Measurements from ENCODE around the gene DMXL1.

DNA sequence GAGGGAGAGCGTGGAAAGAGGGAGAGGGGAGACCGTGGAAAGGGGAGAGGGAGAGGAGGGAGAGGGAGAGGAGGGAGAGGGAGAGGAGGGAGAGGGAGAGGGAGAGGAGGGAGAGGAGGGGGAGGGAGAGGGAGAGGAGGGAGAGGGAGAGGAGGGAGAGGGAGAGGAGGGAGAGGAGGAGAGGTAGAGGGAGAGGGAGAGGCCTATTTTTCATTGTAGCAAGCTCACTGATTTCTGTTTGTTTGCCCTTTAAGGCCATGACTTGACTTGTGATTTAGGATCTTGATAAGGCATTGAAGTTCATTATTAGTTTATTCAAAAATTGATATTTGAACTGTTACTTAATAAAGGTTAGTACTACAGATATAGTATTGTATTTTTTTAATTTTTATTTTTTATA lies 52.4 kb downstream of the DMXL1 start:
- TF ChIP-seq POLR2A (IDR thresholded peaks at IDR 0.05), result no peak
- TF ChIP-seq, protein P1, sequence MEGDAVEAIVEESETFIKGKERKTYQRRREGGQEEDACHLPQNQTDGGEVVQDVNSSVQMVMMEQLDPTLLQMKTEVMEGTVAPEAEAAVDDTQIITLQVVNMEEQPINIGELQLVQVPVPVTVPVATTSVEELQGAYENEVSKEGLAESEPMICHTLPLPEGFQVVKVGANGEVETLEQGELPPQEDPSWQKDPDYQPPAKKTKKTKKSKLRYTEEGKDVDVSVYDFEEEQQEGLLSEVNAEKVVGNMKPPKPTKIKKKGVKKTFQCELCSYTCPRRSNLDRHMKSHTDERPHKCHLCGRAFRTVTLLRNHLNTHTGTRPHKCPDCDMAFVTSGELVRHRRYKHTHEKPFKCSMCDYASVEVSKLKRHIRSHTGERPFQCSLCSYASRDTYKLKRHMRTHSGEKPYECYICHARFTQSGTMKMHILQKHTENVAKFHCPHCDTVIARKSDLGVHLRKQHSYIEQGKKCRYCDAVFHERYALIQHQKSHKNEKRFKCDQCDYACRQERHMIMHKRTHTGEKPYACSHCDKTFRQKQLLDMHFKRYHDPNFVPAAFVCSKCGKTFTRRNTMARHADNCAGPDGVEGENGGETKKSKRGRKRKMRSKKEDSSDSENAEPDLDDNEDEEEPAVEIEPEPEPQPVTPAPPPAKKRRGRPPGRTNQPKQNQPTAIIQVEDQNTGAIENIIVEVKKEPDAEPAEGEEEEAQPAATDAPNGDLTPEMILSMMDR (IDR thresholded peaks at IDR 0.05), result no peak

Data from esophagus squamous epithelium (tissue), 4 donors.